MM.1S (cell line): ENCODE results near the gene CLN3.

Experiments used
- DNase-seq: peaks from one replicate; pipeline ENCODE4 v3.0.0-alpha.2; 2015
- H2AFZ ChIP-seq: fragments of 300-600 bp; sonication (generic); 2 replicates; pipeline ENCODE4 v1.6.0; 2016; ENCODE audit warnings: antibody characterized with exemption, low read length
- H3F3A ChIP-seq: fragments of 300-600 bp; sonication (generic); 2 replicates; pipeline ENCODE4 v1.6.1; 2016; ENCODE audit warnings: mild to moderate bottlenecking, antibody characterized with exemption, low read length, moderate library complexity, mixed read lengths; ENCODE audit not compliant: insufficient read depth
- H3K27ac ChIP-seq: fragments of 300-600 bp; sonication (generic); 2 replicates; pipeline ENCODE4 v1.5.1; 2016; ENCODE audit warnings: mild to moderate bottlenecking, low read length
- H3K27me3 ChIP-seq: fragments of 300-600 bp; sonication (generic); replicated peaks from 2 replicates; pipeline ENCODE4 v1.6.0; 2016; ENCODE audit warnings: low read length; ENCODE audit not compliant: insufficient read depth
- H3K36me3 ChIP-seq: fragments of 300-600 bp; sonication (generic); replicated peaks from 2 replicates; pipeline ENCODE4 v1.6.1; 2016; ENCODE audit warnings: mild to moderate bottlenecking, low read length, mixed read lengths; ENCODE audit not compliant: insufficient read depth
- H3K4me1 ChIP-seq: fragments of 300-600 bp; sonication (generic); 2 replicates; pipeline ENCODE4 v1.6.1; 2016; ENCODE audit warnings: low read length, mixed read lengths
- H3K4me2 ChIP-seq: fragments of 300-600 bp; sonication (generic); 2 replicates; pipeline ENCODE4 v1.6.0; 2016; ENCODE audit warnings: low read depth, low read length
- H3K4me3 ChIP-seq: fragments of 300-600 bp; sonication (generic); 2 replicates; pipeline ENCODE4 v1.5.1; 2016; ENCODE audit warnings: low read length, mixed read lengths
- H3K79me2 ChIP-seq: fragments of 300-600 bp; sonication (generic); 2 replicates; pipeline ENCODE4 v1.6.1; 2016; ENCODE audit warnings: mixed run types, low read length, mixed read lengths
- H3K9ac ChIP-seq: fragments of 300-600 bp; sonication (generic); 2 replicates; pipeline ENCODE4 v1.6.1; 2016; ENCODE audit warnings: low read length, mixed read lengths
- H3K9me2 ChIP-seq: fragments of 300-600 bp; sonication (generic); replicated peaks from 2 replicates; pipeline ENCODE4 v1.6.1; 2016; ENCODE audit warnings: mild to moderate bottlenecking, low read length, mixed read lengths; ENCODE audit not compliant: insufficient read depth
- H3K9me3 ChIP-seq: fragments of 300-600 bp; sonication (generic); replicated peaks from 2 replicates; pipeline ENCODE4 v1.6.1; 2016; ENCODE audit warnings: mild to moderate bottlenecking, low read length, mixed read lengths; ENCODE audit not compliant: insufficient read depth
- H4K20me1 ChIP-seq: fragments of 300-600 bp; sonication (generic); 2 replicates; pipeline ENCODE4 v1.6.1; 2016; ENCODE audit warnings: mild to moderate bottlenecking, low read length, moderate library complexity, mixed read lengths; ENCODE audit not compliant: insufficient read depth
- CTCF ChIP-seq: fragments of 300-600 bp; sonication (generic); IDR thresholded peaks from 2 replicates; pipeline ENCODE4 v1.5.1; 2016; ENCODE audit warnings: antibody characterized with exemption, low read length, mixed read lengths
- EZH2 ChIP-seq: fragments of 300-600 bp; sonication (generic); optimal IDR thresholded peaks from 2 replicates; pipeline ENCODE3; 2017; ENCODE audit warnings: low read depth, mild to moderate bottlenecking, antibody characterized with exemption, low read length, mixed read lengths
- EZH2phosphoT487 ChIP-seq: fragments of 300-600 bp; sonication (generic); IDR thresholded peaks from 2 replicates; pipeline ENCODE4 v1.6.1; 2018; ENCODE audit warnings: antibody characterized with exemption, low read length

Gene CLN3

GRCh38 chr16:28497386-28497785 lies 5.5 kb upstream of the CLN3 start:
- Histone ChIP-seq H3K9me3 (no peaks in the 10 kb centered on the region), H3K4me1 (peaks cover 14% of the 10 kb centered on the region), H3K9ac (no peak overlapping the region), H4K20me1 (no peaks in the 10 kb centered on the region), H3K27ac (no peak overlapping the region), H3F3A (0 out of 2 replicates have a peak, but pooled peaks cover 3% of the 10 kb centered on the region), H3K27me3 (no peaks in the 10 kb centered on the region; the same call in 1 of the 2 replicates), H3K9me2 (no peaks in the 10 kb centered on the region), H3K79me2 (no peaks in the 10 kb centered on the region), H2AFZ (no peak overlapping the region), H3K4me3 (no peak overlapping the region), H3K4me2 (no peak overlapping the region), H3K36me3 (no peaks in the 10 kb centered on the region)
- no peak for TF ChIP-seq EZH2phosphoT487
- no peak for TF ChIP-seq CTCF
- no peak for TF ChIP-seq EZH2
- no peak for DNase-seq

- peaks cover 14% of the 10 kb centered on the region for H3K4me1 ChIP-seq
- 0 out of 2 replicates have a peak, but pooled peaks cover 3% of the 10 kb centered on the region for H3F3A ChIP-seq
- no peak overlapping the region for H3K9ac ChIP-seq
- no peaks in the 10 kb centered on the region for H3K9me2 ChIP-seq
- H3K79me2 ChIP-seq: no peaks in the 10 kb centered on the region
- no peak overlapping the region for H3K27ac ChIP-seq
- H2AFZ ChIP-seq: no peak overlapping the region
- no peaks in the 10 kb centered on the region for H3K36me3 ChIP-seq
- no peak overlapping the region for H3K4me3 ChIP-seq
- no peak for DNase-seq
- H4K20me1 ChIP-seq: no peaks in the 10 kb centered on the region
- no peak overlapping the region for H3K4me2 ChIP-seq
- H3K9me3 ChIP-seq: no peaks in the 10 kb centered on the region
- no peaks in the 10 kb centered on the region; the same call in 1 of the 2 replicates for H3K27me3 ChIP-seq
- no peak for TF ChIP-seq EZH2
- TF ChIP-seq CTCF: no peak
- no peak for TF ChIP-seq EZH2phosphoT487
Observed at GRCh38 chr16:28496844-28497243, 5.0 kb upstream of the CLN3 start.

GRCh38 chr16:28495795-28496749 lies 4.2 kb upstream of the CLN3 start:
- Histone ChIP-seq H3K4me1 (peaks cover 14% of the 10 kb centered on the region), H3K36me3 (no peaks in the 10 kb centered on the region), H2AFZ (no peak overlapping the region), H3K4me2 (no peak overlapping the region), H3K9me3 (no peaks in the 10 kb centered on the region), H4K20me1 (no peaks in the 10 kb centered on the region), H3K27ac (no peak overlapping the region), H3K9ac (no peak overlapping the region), H3K79me2 (peaks cover 6% of the 10 kb centered on the region), H3K4me3 (no peak overlapping the region), H3F3A (0 out of 2 replicates have a peak, but pooled peaks cover 3% of the 10 kb centered on the region), H3K9me2 (no peaks in the 10 kb centered on the region), H3K27me3 (no peaks in the 10 kb centered on the region; the same call in 1 of the 2 replicates)
- no peak for TF ChIP-seq EZH2phosphoT487
- DNase-seq: no peak
